ENCODE data around the gene SFMBT1.

The SFMBT1 gene

DNA sequence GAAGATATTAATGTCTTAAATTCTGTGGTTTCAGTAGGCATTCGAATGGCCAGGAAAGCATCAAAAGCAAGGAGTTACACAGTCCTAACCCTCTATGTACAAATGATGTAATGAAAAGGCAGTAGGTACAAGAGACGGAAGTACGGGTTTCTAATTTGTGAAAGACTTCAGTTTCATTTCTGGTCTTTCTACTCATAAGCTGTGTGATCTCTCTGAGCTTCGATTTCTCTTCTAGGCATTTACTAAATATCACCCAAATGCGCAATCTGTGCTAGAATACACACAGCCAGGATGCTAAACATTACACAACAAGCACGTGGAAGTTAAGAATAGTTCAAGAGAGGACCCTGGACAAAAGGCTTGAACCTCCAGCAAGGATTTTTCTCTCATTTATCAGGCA lies 130.6 kb downstream of the SFMBT1 start:
- no peak for DNase-seq

DNA sequence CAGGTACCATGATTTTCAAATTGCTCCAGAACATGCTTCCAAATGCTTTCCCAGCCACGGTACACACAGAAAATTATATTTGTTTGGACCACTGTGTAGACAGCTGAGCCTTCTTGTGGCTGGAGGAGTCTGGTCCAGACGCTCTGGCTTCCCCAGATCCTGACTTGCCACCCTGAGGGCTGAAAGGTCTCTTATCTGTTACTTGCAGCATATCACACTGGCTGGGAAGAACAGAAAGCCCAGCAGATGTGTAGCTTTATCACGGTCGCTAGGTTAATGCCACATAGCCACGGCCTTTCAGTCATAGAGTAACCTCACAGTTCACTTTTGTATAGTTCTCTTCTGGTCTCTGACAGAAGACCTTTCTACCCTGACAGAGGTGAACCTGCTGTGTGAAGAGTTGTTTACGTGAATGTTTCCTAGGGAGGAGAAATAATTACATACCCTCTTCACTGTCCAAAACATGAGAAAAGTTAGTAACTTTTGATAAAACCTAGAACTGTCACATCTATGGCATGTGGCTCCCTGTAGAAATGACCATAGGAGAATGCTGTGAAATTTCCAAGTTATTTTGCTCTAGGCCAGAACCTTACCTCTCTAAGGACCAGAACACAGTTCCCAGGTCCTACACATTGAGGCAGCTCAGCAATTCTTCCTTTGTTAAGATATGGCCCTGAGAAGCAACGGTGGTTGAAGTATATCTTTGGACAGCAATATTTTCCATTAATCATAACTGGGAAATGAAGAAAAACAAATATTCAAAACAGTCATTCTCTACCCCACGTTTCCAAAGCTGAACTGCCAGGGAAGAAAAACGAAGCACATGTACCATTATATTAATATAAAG lies 132.8 kb downstream of the SFMBT1 start:
- no peak for DNase-seq

DNA sequence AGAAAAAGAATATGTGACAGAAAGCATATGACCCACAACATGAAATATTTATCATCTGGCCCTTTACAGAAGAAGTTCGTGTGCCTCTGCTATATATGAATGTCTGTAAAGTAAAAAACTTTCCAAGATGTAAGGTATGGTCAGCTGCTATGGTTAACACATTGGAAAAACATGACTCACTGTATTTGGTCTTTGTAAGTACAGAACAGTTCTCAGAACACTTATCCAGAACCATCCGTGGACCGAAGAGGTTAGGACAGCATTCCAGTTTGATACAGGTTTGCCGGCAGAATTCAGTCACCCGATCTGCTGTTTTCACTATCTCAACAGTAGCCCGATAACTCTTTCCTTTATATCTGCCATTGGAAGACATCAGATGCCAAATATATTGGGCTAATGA lies 135.1 kb downstream of the SFMBT1 start:
- DNase-seq: no peak

DNA sequence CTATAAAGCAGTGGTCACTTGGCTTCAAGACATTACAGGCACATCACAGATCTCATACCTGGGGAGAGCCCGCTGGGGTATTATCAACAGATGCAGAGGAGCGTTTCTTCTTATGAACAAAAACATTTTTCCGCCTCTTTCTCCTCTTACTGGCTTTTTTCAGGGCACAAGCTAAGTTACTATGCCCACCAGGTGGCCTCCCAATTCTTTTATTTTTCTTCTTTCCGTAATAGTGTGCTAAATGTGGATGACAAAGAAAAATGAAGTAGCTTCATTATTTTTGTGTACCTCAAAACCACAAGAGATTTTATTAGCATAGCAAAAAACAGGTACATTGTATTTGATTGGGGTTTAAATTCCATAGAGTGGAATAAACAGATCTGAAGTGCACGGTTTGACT lies 138.4 kb downstream of the SFMBT1 start:
- no peak for DNase-seq

DNA sequence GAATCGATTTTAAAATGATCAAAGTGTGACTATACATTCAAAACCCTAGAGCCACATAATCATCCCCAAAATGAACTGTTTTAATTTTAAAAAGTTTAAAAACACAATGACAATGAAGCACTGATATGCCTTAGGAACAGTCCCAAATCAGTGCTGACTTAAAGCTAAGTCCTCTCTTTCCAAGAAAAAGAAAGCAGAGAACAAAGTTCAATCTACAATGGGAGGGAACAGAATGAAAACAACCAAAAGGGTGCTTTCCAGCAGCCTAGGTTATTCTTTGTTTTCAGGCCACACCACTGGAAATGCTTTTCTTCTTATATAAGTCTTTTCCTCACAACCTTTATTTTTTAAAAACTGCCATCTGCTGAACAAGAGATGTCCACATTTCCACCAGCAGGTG lies 141.3 kb downstream of the SFMBT1 start:
- no peak for DNase-seq

DNA sequence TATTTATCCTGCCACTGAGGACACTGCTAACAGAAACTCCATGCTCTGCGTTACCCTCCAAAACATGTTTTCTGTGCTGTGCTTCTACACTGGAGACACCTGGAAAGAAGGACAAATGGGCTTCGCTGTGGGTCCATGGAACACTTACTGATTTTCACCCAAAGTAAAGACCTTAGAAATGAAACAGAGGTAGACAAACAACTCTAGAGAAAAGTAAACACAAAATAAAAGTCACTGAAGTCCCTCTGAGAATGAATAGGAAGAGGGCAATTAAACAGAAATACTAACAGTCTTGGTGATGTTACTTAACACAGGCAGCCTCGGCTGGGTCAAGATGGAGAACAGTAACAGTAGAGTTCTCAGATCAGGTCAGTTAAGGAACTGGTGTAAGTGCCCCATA lies 141.9 kb downstream of the SFMBT1 start:
- no peak for DNase-seq

DNA sequence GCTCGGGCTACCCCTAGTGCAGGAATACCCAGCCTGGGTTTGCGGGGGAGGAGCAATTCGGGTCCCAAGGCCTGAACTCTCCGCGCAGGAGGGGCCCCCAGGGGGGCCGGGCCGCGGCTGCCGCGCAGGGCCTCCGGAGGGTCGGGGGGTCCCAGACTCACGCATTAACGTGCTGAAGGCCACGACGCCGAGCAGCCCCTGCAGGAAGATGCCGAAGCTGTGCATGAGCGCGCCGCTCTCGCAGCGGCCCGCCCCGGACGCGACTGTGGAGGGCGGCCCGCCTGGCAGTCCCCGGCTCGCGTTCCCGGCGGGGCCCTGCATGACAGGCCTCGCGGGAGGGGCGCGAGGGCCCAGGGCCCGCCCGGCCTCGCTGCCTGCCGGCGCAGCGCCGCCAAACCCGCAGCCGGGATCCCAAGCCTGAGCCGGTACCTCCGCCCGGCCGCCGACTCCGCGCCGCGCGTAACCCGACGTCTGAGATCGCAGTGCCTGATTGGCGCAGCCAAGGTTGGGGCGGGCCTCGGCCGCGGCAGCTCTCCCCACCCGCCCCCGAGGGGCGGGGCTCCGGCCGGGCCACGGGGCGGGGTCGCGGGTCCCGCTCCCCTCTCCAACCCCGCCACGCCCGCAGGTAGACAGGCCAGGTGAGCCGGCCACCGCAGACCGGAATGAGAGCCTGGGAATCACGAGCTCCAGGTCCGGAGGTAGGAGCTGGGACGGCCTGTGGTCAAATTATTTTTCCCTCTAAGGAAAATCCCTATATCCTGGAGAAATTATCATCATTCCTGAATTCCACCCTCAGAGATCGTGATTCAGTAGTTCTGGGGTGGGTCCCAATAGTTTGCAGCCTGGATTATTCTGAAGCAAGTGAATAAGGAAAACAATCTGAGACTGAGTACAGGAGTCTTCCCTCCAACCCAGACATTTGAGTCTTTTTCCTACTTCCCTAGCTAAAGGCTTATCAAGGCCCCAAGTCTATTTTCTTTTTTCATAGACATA lies 148.4 kb downstream of the SFMBT1 start, which contains the start of gene STIMATE:
Gene STIMATE (minus strand): TSS at position 419 of the 993 bp plus-strand sequence. CDS start 98 bp downstream, at position 321.
- peak; percentile 65 for DNase-seq

DNA sequence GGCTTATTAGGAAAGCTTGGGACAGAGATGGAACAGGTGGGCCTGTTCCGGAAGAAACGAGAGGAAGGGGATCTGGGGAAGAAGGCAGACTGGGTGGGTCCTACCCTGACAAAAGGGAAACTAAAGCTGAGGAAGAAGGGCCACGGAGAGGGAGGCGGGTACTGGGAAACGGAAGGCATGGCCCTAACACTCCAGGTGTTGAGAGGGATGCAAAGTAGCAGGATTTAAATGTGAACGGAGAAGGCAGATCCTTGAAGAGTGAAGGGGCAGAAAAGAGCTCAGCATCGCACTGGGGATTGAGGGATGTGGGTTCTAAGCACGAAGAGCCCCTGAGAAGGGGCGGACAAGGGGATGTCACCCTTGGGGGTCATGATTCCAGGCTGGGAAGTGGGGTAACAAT lies 149.3 kb downstream of the SFMBT1 start:
- no peak for DNase-seq

DNA sequence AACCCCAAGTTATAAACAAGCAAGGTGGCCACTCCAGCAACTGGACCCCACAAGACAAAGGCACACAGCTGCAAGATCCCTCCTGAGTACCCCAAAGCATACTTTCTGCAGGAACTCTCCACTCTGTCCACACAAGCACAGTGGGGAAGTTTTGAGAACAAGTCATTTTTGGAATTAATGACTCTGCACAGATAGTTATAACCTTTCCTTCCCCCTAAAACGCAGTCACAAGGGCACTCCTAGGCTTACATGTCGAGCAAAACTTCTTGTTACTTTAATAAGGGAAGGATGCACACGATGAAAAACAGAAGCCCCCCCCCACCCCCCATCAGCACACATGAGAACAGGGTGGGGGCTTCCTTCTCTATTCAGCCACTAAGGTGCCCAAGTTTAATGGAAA lies 149.7 kb downstream of the SFMBT1 start:
- no peak for DNase-seq

DNA sequence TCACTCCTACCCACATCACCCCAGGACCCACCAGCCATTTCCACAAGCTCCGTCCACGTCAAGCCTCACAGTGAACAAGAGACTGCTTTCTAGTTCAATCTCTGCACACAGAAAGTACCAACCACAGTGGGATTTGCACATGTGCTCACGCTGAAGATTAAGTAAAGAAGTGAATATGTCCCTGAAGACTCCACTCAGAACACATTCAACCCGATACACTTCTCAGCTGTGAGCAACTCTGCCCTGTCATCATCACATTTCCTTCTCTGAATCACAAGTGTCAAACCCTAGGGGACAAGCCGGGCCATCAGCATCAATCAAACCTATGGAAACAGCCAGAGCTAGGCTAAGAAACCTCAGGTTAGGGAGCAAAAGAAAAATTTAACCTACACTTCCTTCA lies 150.5 kb downstream of the SFMBT1 start:
- no peak for DNase-seq

DNA sequence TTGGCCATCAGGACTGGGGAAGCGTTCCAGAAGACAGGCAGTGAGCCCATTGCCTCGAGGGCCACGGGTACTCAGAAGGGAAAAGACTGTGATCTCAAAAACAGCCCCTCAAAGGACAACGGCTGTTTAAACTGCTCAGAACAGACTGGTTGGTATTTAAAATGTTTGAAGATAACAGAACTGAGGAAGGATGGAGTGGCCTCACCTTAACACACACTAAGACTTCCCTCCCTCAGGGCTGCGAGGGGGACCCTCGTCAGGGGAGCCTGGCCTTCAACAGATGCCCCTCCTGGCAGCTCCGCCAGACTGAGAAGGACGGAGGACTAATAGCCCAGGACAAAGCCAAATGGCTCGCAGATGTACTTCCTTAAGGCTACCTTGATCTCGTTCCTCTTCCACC lies 151.1 kb downstream of the SFMBT1 start:
- DNase-seq: no peak

DNA sequence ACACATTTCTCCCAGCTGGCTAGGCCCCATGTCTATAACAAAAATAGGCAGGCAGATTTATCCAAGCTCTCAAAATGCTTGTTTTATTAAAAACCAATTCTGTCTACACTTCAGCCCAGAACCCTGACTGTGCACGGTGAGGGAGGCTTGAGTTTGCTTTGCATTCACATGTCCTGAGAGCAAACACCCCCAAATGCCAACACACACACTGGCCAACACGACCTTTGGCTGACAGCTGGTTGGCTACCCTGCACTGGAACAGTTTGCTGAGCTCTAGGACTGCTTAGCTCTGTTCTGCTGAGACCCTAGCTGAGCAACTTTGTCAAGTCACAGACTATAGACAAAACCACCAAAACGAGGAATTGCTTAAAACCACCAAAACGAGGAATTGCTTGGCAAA lies 152.2 kb downstream of the SFMBT1 start:
- no peak for DNase-seq

DNA sequence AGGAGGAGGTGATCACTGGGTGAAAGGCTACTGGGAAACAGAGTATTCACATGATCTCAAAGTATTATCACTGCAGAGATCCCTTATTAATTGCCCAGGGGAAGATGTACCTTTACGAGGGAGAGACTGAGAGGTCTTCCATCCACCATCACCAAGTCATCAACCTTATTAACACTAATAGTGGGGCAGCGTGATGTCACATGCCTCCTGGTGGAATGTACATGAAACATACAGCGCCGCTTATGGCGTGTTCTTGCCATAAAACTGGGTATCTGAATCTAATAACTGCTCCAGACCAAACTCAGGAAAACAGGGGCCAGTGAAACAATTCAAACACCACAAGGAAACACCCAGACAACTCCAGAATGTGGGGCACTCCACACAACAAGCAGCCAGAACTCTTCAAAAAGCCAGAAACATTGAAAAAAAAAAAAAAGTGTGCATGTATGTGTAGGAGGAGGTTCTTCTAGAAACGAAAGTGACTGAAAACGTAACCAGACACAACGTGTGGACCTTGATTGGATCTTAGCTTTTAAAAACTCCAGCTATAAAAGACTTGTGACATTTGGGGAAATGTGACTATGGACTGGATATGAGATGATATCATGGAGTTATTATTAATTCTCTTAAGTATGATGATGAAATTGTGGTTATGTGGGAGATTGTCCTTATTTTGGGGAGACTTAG lies 153.1 kb downstream of the SFMBT1 start:
- DNase-seq: no peak

DNA sequence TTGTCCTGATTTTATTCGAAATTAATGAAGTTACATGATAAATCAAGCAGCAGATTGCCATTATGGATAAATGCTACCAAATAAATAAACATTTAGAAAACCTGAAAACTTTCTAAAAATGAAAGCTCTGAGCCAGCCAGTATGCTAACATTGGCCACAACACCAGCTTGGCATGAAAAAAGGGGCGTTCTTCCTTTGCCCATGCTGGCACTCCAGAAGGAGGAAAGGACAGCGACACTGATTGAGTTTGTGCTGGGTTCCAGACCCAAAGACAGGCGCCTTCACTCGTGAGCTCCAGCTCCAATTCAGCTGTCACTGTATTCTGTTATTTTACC lies 153.6 kb downstream of the SFMBT1 start:
- no peak for DNase-seq

DNA sequence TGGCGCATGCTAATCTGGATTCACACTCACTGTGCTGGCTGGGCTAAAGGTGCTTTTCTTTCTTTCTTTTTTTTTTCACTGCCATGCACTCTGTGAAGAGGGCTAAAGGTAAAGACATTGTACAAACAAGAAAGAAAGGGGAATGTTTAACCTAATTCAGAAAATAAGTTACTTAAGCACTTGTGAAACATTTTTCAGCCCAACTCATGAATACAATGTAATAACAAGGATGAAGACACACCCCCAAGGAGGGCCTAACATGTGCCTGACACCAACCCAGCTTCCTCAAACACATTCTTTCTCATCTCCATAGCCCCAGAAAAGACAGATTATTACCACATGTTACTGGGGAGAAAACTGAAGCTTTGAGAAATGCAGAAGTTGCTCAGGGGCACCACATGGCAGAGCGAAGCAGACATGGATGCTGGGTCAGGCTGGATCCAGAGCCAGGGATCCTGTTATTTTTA lies 154.2 kb downstream of the SFMBT1 start:
- DNase-seq: no peak

DNA sequence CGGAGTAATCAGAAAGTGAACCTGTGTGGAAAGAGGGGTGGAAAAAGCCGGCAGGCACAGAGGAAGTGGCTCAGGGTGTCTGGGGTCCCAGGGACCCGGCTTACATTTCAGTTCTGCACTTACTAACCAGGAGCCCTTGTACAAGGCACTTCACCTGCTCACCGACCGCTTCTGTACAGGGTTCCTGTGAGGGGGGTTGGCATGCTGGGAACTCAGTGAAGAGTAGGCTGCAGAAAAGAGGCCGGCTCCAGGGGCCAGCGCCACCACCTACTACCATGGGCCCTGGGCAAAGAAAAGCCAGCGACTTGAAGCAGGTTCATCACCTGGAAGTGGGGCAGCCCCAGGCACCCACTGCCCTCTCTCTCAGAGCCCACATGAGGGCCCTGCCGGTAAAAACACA lies 154.7 kb downstream of the SFMBT1 start:
- DNase-seq: no peak

DNA sequence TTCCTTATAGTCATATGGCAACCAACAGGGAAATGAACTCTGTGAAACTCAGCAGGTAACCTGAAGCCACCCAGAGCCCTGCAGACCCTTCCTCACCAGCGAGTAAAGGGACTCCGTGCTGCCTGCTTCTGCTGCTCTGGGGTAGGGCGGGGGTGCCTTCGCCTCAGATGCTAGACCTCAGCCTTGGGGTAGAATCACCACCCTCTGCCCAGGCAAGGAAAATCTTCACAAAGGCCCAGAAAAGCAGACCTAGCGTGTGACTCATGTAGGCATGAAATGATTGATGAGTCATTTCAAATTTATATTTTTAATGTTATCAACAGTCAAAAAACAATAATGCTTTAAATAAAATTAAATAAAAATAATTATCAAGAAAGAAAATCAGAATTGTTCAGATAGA lies 155.1 kb downstream of the SFMBT1 start:
- DNase-seq: no peak

DNA sequence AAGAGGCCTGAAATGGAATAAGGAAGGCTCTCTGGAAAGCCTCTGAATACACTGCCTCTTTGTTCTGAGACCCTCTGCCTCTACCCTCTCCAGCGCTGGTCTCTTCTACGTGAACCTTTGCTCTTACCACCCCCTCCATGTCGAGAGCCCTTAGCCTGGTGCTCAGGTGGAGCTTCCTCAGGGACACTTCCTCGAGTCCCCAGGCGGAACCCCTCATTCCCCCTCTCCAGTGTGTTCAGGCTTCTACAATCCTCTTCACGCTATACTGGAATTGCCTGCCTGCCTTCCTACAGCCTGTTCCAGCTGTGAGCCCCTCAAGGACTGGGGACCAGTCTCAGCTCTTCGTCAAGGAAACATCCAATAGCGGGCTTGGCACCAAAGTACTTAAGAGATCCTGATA lies 156.0 kb downstream of the SFMBT1 start:
- no peak for DNase-seq

DNA sequence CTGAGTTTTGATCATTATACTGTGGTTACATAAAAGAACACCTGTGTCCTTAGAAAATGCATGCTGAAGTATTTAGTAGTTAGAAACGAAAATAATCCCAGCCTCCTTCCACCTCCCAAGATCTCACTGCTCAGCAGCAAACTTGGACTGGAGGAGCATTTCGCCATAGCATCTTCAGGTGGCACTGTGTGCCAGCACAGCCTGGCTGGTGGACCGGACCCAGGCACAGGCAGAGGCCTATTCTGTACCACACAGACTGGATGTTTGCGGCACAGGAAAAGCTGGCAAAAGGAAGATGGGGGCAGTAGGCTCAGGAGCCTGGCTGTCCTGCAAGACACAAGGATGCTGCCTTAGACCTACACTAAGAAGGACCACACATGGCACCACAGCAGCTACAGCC lies 158.7 kb downstream of the SFMBT1 start:
- DNase-seq: no peak

DNA sequence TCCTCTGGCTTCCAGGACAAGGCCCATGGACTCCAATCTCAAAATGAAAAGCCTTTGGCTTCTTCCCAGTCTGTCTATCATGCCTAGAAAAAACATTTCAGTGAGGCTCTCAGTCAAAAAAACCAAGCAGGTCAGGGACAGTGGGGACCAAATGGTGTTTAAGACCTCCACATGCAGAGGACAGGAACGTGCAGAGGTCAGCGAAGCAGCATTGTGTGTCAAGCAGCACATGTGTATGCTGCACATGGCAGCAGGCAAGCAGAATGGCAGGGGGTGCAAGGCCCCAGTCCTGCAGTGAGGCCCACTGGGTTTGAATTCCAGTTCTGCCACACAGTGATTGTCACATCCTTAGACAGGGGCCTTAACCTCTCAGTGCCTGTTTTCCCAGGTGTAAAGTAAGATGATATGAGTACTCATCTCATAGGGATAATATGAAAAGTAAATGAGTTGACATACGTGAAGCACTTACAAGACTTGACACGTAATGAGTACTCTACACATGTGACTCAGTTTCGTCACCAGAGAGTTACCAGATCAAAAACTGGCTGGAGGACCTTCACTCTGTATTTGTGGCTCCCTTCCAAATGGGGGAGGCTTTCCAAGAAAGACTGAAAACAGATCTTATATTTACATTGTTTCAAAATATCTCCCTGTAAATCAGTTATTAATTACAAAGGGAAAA lies 159.7 kb downstream of the SFMBT1 start:
- no peak for DNase-seq

DNA sequence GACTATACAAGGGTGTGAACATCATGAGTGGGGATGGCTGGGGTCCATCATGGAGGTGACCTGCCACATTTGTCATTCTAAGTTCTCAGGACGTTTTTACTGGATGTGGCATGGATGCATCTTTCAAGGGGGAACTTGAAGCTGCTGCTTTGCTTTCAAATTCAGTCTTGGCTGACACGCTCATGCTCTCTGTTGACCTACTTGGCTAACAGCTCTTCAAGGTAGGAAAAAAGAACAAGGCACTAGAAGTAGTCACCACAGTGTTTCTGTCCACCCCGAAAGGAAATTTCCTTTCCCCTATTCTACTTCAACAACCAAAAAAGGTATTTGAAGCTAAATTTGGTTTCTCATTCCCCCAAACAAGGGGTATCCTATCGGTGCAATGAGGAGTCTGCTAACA lies 163.5 kb downstream of the SFMBT1 start:
- DNase-seq: no peak

DNA sequence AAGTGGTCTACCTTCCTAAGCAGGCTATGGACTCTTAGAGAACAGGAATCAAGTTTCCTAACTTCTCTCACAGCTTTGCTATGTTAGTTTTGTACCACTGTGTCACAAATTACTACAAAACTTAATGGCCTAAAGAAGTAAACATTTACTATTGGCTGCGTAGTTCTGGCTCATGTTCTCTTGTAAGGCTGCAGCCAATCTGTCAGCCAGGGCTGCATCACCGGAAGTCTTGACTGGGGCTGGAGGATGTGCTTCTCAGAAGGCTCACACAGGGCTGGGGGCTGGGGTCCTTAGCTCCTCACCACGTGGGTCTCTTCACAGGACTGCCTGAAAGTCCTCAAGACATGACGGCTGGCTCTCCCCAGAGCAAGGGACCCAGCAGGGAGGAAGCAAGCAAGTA lies 164.0 kb downstream of the SFMBT1 start:
- DNase-seq: no peak

DNA sequence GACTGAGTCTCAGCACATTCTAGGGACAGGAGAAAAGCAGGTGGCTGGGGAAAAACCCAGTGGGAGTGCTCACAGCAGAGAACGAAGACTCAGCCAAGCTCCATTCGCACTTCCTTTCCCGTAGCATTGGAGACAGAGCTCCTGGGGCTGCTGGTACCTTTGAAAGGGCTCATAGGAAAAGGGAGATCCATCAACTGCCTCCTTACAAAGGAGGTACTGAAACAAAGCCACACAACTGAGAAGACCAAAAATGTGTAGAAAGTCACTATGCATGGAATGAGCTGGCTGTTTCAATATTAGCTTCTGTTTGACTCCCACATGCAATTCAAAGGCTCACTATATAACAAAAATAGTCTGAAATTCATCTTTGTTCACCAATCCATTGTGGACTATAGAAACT lies 165.4 kb downstream of the SFMBT1 start:
- DNase-seq: no peak
